GM21529 (cell line): ENCODE data around the gene PTPRU.
"Not testable (repeated sequence)": the region's sequence is repeated elsewhere in the genome, so short reads cannot be mapped to it uniquely, and the experiment has no call there.

Experiments
- ATAC-seq: cut with Tn5 transposase; IDR thresholded peaks from one replicate; pipeline ENCODE4 v1.9.1; 2021; ENCODE audit not compliant: unreplicated experiment

Gene PTPRU

DNA sequence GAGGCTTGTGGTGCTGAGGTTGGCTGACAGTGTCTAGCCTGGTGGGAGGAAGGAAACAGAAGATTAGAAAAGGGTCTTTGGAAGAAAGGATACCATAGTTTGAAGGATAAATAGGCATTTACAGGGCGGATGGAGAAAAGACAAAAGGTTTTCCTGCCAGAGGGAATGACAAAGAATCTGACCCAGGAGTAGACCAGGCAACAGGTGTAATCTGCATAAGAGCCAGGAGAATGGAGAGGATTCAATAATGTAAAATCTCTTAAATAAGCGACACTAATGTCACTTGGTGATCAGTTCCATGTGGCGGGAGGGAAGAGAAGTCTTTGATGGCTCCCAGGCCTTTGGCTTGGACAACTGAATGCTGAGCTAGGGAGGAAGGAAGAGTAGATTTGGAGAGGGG lies 15.0 kb upstream of the PTPRU start:
- ATAC-seq, result no peak

DNA sequence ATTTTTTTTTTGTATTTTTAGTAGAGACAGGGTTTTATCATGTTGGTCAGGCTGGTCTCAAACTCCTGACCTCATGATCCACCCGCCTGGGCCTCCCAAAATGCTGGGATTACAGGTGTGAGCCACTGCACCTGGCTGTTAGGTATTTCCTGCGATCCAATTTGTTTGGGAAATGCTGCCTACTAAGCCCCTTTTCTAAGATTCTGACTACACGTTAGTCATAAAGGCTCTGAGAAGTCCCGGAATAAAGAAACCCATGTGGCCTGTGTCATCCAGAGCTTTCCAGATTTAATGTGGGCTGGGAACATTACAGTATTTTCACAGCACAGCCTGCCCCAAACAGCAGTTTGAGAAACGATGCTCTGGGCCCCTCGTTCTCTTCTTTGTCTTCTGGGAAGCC lies 14.1 kb upstream of the PTPRU start:
- ATAC-seq, result not testable (repeated sequence)

DNA sequence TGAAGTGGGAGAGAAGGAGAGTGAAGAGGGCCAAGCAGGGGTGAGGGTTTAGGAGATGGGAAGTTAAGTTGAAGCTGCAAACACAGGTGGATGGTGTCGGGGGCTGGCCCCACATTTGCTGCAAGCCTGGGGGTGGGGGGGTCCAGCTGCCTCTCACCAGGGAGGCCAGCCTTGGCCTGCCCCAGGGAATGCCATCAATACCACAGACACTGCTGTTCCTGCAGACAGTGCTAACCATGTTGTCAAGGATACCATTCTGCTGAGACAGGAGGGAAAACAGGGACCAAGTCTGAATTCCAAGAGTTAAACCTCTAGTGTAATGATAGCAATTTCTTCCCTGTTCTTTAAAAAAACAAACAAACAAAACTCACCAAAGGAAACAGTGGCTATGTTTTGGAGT lies 13.6 kb upstream of the PTPRU start:
- no peak for ATAC-seq

DNA sequence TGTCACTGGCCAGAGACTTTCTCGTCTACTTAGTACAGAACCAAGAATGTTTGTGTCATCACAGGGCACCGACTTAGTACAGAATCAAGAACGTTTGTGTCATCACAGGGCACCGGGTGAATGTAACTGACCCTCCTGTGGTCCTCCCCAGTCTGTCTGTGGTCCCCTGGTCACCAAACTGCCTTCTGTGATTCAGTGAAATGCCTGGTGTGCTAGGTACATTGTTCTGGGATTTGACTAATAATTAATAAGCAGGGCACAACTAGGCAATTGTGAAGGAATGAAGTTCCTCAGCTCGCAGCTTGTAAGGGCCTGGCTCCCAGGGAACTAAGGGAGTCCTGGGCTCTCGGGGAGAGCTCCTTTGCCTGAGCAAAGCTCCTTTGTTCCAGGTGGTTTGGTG lies 12.8 kb upstream of the PTPRU start:
- ATAC-seq, result no peak

DNA sequence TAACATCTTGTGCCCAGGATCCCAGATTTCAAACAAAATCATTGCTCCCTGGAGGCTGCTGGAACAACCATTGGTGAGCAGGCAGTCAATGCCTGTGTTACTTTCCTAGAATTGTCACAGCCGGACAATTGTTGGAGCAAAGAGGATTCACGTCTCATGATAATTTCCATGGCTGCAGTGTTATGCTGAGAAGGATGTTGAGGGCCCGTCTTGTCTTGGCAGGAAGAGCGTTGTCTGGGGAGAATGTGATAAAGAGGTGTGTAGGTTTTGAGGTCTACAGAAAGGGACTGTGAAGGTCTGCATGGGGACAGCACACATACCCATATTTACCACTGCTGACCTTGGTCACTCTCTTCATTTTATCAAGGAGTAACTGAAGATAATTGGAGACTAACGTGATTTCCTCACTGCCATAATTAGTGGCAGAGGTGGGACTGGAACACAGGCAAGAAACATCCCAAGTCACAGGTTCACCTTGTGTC lies 11.9 kb upstream of the PTPRU start:
- no peak for ATAC-seq

DNA sequence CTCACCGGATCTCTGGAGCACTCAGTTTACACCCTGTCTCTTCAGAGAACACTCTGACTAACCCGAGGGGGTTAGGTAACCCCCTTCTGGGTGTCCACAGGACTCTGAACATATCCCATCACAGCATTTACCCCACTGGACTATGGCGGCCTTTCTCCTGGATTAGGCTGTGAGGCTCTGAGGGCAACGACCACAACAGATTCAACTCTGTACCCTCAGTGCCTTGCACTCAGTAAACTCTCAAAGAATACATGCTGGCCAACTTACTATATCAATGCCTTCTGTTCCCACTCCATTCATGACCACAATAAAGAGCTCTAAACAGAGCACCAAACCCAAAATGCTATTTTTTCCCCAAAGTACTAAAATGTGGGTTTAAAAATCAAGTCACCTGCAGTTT lies 11.0 kb upstream of the PTPRU start:
- no peak for ATAC-seq

DNA sequence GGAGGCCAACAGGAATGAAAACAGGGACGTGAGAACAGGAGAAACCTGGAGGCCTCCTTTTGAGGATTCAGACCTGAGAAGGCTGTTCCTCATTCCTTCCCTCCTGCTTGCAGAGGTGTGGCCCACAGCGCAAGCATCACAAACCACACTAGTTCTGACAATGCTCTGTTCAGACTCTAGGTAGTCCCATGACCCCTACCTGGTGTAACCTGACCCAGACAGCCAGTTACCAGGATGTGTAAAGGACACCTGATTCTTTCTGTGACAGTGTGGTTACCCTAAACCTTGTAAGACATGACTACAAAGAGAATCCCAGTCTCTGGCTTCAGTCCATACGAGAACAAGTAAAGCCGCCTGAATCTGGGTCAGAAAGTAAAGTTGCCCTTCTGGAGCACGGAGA lies 8.8 kb upstream of the PTPRU start:
- ATAC-seq, result no peak

DNA sequence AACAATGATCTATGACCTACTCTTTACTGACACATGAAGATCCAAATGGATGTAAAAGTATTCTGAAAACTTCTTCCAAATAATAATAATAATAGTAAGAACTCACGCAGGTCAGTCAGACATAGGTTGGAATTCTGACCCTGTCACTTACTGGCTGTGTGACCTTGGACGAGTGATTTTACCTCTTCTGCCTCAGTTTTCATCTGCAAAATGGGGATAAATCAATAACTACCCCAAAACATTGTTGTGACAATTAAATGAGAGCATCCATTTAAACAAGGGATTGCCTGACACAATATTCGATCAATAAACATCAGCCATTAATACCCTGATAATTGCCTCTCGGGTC lies 6.1 kb upstream of the PTPRU start:
- no peak for ATAC-seq

DNA sequence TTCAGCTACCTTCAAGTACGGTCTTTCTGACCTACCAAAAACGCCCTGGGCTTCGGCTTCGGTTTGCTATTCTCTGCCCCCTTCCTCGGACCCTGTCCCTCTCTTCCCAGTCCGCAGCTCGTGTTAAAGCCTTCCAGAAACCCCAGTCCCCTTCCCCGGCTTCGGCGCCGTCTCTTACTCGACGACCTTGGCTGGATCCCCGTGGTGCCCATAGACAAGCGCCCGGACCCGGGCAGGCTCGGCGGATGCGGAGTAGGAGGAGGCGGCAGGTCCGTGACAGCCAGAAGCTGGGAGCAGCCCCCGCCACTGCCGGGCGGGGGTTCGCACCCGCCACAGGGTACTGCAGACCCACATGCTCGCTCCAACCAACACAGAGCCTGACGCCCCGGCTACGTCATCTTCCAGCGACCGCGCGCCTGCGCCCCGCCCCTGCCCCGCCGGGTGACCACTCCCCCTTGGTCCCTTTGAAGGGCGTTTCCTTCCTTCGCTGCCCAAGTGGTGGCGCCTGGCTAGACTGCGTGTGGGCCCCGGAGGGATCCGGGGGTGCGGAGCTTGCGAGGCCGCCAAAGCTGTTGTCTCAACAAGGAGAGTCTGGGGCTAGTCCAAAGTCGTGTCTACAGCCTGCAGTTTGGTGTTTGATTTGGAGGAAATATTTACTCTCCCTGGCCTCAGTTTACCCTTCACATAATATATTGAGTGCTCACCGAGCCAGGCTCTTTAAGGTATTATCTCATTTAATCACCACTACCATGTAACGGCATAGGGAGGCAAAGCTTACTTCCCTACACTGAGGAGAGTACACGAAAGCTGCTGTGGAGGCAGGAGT lies 5.6 kb upstream of the PTPRU start, which contains the start of gene MECR:
TSS of gene MECR (minus strand) at position 382 of the 826 bp plus-strand sequence. CDS start at position 354, 28 bp downstream.
- ATAC-seq, result peak; percentile 87

DNA sequence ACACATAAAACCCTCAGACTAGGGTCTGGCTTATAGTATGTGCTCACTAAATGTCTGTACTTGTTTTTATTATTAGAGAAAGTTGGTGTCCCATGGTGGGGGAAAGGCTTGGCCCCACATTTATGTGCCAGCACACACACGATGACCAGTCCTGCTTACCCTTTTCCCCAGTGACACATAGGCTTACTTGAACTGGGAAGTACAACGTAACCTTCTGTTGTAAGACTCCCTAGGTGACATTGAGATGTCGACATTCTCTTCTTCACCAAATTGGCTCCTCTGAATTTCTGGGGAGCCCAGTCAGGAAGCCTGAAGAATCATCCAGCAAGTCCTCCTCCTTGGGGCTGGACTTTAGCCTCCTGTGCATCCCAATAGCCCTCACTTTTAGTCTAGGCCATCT lies 3.9 kb upstream of the PTPRU start:
- no peak for ATAC-seq

DNA sequence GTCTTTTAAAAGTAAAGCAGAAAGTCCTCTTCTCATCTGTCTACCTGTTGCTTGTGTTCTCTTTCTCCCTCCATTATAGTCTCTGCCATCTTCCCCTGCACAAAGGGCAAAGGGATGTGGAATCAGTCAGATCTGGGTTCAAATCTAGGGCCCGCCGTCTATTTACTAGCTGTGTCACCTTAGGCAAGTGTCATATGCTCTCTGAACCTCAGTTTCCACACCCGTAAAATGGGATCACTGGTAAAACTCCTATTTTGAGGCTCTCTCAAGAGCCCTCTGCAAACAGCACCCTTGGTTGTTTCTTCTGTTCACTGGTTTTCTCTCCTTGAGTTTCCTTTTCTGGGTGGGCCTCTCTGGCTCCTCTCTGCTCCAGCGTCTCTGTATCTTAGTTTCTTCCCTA lies 2.6 kb upstream of the PTPRU start:
- ATAC-seq, result no peak

DNA sequence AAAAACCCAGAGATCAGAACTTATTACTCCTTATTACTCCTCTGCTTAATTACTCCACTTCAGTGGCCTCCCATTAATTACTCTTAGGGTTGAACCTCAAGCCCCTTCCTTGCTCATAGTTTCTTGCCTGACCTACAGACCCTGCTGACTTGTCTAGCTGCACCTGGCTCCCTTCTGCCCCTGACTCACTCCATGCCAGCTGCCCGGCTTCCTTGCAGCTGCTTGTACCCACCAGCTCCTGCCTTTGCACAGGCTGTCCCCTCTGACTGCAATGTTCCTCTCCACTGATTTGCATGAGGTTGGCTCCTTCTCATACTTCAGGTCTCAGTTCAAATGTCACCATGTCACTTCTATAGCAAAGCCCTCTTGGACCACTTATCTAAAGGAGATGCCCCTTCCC lies 1.9 kb upstream of the PTPRU start:
- no peak for ATAC-seq

DNA sequence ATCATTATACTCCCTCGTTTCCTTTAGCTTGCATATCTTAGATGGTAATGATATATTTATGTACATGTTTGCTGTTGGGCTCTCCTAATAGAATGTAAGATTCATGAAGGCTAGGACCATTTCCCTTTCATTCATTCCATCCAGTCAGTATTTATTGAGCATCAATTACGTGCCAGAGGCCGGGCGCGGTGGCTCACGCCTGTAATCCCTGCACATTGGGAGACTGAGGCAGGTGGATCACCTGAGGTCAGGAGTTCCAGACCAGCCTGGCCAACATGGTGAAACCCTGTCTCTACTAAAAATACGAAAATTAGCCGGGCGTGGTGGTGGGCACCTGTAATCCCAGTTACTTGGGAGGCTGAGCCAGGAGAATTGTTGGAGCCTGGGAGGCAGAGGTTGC lies 1.4 kb upstream of the PTPRU start:
- ATAC-seq, result not testable (repeated sequence)

DNA sequence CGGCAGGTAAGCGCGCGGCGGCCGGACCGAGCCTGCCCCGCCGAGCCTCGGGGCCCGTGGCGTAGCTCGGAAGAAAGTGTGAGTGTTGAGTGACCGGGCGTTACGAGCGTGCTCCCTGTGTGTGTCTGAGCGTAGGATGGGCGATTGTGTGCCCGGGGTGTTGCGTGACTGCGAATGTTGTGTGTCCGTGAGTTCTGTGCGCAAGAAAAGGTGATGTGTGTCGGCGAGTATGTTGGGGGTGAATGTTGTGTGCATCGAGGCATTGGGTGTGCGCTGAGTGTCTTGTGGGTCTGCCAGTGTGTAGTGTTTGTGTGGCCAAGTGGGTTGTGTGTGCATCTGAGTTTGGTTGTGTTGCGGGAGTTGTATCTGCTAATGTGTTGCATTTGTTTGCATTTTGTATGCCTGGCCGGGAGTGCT lies 398 bp downstream of the PTPRU start:
- ATAC-seq, result no peak

DNA sequence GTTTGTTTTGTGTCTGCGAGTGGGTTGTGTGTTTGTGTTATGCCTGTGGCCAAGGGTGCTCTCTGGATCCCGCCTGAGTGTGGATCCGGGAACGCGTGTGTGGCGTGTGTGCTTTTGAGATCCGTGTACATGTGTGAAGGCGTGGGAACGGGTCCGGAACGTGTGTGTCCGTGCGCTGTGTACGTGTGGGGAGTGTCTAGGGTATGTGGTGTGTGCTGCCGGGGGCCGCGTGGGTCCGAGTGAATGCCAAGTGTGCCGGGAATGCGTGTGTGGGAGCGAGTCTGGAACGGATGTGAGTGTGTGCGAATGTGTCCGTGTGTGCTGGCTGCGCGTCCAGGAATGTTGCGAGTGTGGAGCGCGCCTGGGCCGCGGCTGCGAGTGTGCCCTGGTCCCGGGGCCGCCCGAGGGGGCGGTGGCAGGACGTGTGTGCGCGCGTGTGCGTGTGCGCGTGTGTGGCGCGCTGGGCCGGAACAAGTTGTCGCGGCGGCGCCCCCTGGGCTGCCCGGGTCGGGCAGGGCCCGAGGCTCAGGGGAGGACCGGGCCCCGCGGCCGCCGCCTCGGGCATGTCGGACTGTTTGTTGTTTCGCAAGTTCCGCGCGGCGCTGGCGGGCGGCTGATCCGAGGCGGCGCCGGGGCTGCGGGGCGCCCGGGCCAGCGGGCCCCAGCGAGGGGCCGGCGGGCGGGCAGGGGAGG lies 953 bp downstream of the PTPRU start:
- no peak for ATAC-seq

DNA sequence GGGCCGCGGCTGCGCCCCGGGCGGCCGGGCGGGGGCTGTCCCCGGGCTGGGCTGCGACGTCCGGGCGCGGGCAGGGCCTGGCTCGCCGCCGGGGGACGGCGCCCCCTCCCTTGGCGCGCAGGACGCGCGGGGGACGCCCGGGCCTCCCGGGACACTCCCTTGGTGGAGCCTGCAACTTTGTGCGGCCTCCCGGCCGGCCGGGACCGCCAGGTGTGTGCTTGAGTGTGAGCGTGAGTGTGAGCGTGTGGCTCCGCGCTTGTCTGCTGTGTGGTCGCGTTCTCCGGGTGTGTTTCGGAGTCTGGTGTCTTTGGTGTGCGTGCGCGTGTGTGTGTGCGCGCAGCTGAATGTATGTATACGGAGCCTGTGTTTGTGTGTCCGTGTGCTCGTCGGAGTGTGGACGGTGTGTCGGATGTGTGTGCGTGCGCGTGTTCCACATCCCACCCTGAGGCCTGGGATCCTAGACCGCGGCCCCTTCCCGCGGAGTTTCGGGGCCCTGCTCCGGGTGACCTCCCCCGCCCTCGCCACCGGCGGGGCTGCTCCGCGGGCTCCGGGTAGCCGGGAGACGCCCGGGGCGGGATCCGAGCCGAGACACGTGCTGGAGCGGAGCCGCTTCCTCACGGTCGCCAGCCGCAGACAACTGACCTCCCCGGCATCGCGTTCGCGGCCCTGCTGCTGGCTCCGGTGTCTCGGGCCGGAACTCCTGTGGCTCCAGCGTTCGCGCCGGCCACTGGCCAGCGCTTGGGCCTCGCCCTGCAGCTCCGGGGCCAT lies 1.7 kb downstream of the PTPRU start:
- no peak for ATAC-seq

DNA sequence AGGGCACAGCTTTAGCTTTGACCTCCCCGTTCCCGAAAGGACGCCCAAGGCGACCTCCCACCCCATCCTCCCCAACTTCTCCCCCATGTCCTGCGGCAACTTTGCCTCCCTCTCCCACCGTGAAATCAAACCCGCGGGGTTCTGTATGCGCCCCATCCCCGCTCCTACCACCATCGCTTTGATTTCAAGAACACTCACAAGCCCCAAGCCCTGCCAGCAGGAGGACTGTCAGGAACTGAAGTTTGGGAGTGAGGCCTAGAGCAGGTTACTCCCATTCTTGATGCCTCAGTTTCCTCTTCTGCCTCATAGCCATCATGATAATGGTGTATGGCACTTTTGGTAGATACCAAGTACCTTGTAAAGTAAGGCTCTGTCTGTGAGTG lies 2.3 kb downstream of the PTPRU start:
- ATAC-seq, result no peak

DNA sequence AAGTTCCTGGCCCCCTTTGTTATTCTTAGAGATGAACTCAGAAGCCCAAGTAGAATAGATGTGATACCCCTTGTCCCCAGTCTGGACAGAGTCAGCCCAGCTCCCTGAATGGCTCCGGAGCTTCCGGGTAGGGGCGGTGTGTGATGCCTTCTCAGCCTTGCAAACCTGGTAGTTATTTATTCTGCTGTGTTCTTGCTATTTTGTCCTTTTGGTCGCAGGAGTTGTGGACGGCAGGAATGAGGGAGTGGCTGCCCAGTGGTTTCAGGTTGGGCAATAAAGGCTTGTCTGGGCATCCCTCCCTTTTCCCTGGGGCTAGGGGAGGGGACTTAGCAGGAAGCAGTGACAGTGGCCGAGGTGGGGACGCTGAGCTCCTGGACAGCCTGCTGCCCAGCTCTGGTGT lies 2.8 kb downstream of the PTPRU start:
- no peak for ATAC-seq

DNA sequence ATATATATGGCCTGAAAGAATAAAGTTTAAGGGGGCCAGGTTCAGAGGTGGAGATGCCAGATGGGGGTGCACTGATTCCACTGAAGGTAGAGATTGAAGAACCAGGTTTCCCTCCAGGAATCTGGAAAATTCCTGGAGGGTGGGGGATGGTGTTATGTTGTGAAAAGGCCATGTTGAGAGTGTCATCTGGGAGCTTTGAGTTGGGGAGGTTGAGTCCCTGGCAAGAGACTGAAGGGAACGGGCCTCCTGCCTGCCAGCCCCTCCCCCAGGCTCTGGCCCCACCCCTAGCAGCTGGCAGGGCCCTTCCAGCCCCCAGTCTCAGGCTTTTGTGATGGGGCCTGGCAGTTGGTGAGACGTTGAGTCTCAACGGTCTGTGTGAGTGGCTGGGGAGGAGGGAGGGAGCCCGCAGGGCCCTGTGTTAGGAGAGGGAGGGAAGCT lies 4.1 kb downstream of the PTPRU start:
- ATAC-seq, result no peak

DNA sequence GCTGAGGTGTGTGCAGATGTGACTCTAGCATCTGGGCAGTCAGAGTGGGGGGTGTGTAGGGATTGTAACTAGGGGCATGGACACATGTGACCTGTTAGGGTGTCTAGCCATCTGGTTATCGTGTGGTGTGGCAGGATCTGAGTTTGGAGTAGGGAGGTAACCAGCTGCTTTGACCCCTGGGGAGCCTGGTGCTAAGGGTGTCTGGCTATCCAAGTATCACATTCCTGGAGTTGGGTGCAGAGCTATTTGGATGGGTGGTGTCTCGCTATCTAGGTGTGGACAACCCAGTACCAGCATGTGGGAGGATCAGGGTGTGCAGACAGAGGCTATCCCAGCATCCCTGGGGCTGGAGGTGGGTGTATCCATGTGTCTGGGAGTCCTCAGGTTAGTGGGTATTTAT lies 4.7 kb downstream of the PTPRU start:
- ATAC-seq, result no peak

DNA sequence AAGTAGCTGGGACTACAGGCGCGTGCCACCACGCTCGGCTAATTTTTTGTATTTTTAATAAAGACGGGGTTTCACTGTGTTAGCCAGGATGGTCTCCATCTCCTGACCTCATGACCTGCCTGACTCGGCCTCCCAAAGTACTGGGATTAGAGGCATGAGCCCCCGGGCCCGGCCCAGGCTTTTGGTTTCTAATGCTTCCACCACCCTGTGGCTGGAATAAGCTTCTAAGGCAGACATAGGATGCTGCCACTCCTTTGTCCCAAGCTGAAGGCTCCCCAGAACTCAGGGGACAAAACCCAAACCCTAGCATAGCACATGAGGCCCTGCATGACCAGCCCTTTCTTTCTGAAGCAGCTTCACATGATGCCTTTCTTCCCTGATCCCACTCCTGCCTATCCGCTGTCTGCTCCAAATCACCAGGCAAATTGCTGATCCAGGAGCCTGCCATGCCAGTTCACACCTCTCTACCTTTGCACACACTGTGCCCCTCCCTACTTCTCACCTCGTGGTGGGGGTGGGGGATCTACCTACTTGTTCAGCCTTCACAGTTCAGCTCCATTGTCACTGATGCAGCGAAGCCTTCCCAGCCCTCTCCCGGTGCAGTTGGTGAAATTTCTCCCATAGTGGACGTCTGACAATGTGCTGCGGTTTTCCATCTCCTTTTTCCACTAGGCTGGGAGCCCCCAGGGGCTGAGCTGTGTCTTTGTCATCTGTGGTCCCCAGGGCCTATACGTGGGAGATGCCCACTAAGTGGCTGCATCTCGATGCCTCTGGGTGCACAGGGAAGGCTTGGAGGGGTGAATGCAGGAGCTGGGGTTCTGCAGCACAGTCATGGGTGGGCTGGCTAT lies 6.9 kb downstream of the PTPRU start:
- no peak for ATAC-seq
